ENCODE measurements around the gene ABI1.

The ABI1 gene

GRCh38 chr10:26723016-26723415, 137.7 kb downstream of the ABI1 start:
- H3K4me3 ChIP-seq (replicated peaks in 1 of 2; ENCODE audit: low read depth in 2 of 2, low read length in 2 of 2): no peak overlapping the region
- no peak for DNase-seq (ENCODE audit: low read depth in 2 of 2)
- TF ChIP-seq, protein P1, sequence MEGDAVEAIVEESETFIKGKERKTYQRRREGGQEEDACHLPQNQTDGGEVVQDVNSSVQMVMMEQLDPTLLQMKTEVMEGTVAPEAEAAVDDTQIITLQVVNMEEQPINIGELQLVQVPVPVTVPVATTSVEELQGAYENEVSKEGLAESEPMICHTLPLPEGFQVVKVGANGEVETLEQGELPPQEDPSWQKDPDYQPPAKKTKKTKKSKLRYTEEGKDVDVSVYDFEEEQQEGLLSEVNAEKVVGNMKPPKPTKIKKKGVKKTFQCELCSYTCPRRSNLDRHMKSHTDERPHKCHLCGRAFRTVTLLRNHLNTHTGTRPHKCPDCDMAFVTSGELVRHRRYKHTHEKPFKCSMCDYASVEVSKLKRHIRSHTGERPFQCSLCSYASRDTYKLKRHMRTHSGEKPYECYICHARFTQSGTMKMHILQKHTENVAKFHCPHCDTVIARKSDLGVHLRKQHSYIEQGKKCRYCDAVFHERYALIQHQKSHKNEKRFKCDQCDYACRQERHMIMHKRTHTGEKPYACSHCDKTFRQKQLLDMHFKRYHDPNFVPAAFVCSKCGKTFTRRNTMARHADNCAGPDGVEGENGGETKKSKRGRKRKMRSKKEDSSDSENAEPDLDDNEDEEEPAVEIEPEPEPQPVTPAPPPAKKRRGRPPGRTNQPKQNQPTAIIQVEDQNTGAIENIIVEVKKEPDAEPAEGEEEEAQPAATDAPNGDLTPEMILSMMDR (IDR thresholded peaks at IDR 0.05; ENCODE audit: low read depth, low read length): no peak

DNA sequence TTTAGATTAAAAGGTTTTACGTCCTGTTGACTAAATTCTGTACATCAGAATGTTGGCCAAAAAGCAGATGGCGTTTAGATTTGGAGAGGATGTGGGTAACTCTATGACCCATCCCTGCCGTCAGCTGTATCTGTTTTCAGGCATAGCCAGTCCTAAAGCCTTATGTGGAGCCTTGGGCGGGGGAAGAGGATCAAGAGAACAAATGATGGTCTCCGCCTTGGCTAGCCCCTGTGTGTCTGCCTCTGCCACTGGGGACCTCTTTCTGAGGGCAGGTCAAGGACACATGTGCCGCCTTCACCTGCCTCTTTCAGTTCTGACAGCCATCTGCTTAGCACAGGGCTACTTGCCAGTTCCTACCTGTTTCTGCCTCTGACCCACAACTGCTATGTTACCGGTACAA, 139.2 kb downstream of the ABI1 start:
- TF ChIP-seq, protein P1 (IDR thresholded peaks at IDR 0.05; ENCODE audit: low read depth, low read length): no peak
- H3K4me3 ChIP-seq (replicated peaks in 1 of 2; ENCODE audit: low read depth in 2 of 2, low read length in 2 of 2): no peak overlapping the region
- DNase-seq (ENCODE audit: low read depth in 2 of 2): no peak

- TF ChIP-seq, protein P1 (IDR thresholded peaks at IDR 0.05; ENCODE audit: low read depth, low read length): no peak
- H3K4me3 ChIP-seq (replicated peaks in 1 of 2; ENCODE audit: low read depth in 2 of 2, low read length in 2 of 2): no peak overlapping the region
- DNase-seq (ENCODE audit: low read depth in 2 of 2): no peak
Measured at GRCh38 chr10:26717476-26717875, 143.3 kb downstream of the ABI1 start.

DNA sequence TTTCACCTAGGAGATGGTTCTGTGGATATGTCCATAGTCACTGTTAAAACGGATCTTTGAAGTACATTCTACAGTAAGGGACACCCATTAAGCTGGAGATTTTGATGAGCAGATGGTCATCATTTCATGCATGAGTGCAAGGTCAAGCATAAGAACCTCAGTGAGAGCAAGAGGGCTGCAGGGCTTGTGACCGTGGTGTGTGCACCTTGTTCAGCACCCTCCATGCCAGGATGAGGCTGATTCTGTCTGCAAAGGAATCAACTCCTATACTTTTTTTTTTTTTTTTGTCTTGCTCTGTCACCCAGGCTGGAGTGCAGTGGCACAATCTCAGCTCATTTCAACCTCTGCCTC, 145.6 kb downstream of the ABI1 start:
- no peak for DNase-seq (ENCODE audit: low read depth in 2 of 2)
- H3K4me3 ChIP-seq (replicated peaks in 1 of 2; ENCODE audit: low read depth in 2 of 2, low read length in 2 of 2): no peak overlapping the region
- TF ChIP-seq, protein P1 (IDR thresholded peaks at IDR 0.05; ENCODE audit: low read depth, low read length): no peak

- DNase-seq (ENCODE audit: low read depth in 2 of 2): no peak
- no peak overlapping the region for H3K4me3 ChIP-seq (replicated peaks in 1 of 2; ENCODE audit: low read depth in 2 of 2, low read length in 2 of 2)
- TF ChIP-seq, protein P1 (IDR thresholded peaks at IDR 0.05; ENCODE audit: low read depth, low read length): no peak
Measured at GRCh38 chr10:26714415-26715136, 146.2 kb downstream of the ABI1 start.

GRCh38 chr10:26711324-26711723, 149.4 kb downstream of the ABI1 start:
- H3K4me3 ChIP-seq (replicated peaks in 1 of 2; ENCODE audit: low read depth in 2 of 2, low read length in 2 of 2): no peak overlapping the region
- no peak for DNase-seq (ENCODE audit: low read depth in 2 of 2)
- TF ChIP-seq, protein P1 (IDR thresholded peaks at IDR 0.05; ENCODE audit: low read depth, low read length): no peak

GRCh38 chr10:26706936-26707335, 153.8 kb downstream of the ABI1 start:
- no peak overlapping the region for H3K4me3 ChIP-seq (replicated peaks in 1 of 2; ENCODE audit: low read depth in 2 of 2, low read length in 2 of 2)
- no peak for DNase-seq (ENCODE audit: low read depth in 2 of 2)
- TF ChIP-seq, protein P1 (IDR thresholded peaks at IDR 0.05; ENCODE audit: low read depth, low read length): no peak
